ENCODE measurements around the gene SLC2A9.

Gene SLC2A9

DNA sequence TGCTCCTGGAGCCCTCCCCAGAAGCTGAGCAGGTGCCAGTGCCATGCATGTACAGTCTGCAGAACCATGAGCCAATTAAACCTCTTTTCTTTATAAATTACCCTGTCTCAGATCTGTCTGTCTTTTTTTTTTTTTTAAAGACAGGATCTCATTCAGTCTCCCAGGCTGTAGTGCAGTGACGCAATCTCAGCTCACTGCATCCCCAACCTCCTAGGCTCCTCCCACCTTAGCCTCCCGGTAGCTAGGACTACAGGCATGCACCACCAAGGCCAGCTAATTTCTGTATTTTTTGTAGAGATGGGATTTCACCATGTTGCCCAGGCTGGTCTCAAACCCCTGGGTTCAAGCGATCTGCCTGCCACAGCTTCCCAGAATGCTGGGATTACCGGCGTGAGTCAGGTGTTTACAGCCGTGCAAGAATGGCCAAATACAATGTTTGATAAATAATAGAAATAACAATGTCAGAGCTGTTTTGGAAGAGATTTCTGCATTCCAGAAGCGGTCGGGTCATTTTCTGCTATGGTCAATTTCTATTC is 68.8 kb downstream of the SLC2A9 start:
- no peak for DNase-seq

GRCh38 chr4:9949573-9949972 is 71.7 kb downstream of the SLC2A9 start:
- no peak for DNase-seq

DNA sequence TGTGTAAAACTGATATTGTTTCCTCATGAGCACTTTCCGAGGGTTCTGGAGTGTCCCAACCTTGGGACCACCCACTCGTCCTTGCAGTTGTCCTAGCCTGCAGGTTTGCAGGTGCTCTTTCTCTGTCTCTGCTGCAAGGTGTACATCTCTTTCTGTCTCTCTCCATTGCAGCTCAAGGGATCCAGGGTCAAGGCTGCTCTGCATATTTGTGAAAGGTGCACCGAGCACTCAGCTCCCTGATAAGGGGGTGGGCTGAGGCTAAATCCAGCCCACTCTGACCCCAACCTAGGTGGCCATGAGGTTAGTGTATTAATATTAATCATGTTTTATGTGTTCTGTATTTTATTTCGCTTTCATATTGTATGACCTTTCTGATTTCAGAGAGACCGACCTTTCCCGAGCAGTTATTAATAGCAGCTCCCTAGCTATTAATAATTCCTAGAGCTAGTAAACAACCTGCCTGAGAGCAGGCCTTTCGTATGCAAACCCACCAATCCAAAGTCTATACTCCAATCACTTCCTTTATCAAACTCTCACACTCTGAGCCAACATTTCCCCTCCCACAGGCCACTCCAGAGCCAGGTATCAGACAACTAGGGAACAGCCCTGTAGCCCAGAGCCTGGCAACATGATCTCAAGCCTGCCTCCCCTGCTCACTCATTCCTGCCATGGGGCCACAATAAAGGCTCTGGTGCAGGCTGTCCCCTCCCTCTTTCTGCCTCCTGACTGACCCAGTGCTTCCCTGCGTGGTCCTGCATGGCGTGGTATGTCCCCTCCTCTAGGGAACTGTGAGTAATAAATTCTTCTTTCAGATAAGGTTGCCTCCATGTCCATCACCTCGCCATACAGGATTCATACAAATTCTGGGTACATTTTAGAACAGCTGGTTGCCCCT is 73.9 kb downstream of the SLC2A9 start:
- DNase-seq = no peak

- DNase-seq = no peak
Measured at GRCh38 chr4:9946170-9946569, 75.1 kb downstream of the SLC2A9 start.

DNA sequence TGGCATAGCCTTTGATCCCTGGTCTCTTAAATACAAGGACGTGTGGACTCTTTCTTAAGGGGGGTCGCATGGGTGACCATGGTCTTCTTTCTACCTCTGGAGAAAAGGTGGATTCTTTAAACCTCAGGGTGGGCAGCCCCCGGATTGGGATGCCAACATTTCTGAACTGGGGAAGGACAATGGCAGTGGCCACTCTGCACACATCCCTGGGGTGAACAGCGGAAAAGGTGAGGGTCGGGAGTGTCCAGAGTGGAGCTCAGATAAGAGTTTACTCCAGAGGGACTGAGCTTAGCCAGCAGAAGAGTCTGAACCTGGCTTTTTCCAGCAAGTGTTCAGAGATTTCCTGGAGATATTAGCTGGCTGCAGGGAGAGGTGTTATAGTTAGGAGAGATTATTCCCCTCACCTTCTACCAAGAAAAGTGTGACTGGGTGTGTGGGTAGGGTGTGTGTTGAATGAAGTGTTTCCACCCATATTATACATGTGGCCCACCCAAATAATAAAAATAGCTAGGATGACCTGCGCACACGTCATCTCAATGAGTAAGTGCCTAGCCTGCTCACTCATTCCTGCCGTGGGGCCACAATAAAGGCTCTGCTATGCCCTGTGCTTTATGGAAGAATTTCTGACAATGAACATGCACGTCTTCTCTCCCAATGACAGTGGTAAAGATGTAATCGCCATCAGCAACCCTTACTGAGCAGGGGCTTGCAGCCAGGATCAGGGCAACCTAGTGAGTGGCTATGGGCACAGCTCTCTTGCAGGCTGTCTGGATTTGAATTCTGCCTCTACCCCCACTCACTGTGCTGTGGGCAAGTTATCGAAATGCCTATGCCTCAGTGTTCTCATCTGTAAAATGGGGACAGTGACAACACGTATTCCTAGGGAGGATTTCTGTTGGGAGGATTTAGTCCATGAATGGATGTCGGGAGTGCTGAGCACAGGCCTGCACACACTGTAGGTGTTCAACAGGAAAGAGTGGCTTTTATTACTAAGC is 76.6 kb downstream of the SLC2A9 start:
- no peak for DNase-seq

DNA sequence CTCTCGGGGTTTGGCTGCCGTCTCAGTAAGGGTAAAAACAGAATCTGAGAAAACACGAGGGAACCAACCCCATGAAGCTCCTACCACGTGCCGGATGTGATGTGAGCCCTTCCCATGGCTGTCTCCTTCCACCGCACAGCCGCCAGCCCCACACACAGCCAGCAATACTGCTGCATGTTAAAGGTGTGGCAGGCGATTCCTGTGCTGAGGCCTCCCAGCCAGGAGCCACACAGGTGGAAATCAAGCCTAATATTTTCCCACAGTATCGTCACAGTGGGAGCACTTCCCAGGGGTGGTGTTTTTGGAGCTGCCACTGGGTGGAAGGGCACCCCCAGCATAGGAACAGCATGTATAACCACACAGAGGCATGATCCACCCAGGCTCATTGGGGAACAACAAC is 77.5 kb downstream of the SLC2A9 start:
- DNase-seq = no peak

DNA sequence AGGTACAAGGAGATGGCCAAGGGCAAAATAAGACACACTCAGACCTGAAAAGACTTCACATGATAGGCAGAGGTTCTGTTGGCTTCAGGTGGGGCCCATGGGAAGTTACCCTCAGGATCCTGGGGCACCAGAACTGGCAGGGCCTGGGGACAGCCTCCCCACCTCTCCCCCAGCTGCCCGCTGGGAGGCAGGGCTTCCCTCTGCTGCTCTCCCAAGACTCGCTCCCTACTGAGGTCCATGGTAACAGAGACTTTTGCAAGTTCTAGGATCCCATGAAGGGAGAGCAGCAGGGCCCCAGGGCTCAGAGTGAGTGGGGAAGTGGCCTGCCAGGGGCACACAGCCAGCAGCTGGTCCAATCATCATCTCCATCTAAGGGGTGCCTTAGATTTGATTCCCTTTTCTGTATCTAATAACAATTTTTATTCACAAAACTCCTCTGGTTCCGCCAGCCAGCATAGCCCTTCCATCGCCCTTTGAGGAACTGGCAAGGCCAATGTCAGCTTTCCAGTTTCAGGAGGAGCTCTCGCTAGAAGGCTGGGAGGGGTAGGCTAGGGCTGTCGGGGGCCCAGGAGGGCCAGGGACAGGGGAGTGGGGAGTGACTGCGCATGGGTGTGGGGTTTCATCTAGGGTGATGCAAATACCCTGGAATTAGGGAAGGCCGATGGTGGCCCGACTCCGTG is 78.2 kb downstream of the SLC2A9 start:
- no peak for DNase-seq

DNA sequence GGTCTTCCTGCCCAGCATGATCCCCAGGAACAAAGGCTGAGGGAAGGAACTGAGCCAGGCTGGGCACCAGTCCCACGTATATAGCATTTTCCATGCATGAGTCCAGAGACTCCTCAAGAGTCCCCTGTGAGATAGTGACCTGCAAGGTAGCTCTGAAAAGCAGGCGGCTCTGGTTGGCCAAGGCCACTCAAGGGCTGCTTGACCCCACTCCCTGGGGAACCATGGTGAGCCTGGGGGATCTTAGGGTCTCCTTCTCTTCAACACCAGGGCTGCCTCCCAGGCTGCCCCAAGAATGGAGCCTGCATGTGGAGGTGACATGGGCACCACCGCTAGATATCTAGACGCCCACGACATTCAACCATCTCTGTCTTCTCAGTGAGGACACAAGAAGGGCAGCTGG is 79.2 kb downstream of the SLC2A9 start:
- no peak for DNase-seq

DNA sequence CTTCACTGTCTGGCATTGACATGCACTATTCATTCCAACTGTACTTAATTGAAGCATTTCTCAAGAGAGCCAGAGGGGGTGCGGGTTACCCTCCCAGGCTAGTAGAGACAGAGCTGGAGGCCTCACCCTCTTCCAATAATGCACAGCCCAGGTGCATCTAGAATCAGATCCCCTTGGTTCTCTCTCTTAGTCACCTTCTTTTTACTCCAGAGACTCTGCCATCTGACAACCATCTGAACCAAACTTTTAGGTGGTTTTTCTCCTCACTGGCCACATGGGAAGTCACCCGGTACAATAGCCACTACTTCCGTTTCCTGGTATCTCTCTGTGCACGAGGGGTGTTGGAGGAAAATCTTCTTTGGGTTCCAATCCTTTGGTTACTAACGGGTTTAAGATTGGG is 81.3 kb downstream of the SLC2A9 start:
- no peak for DNase-seq

- no peak for DNase-seq
Measured at GRCh38 chr4:9938933-9939332, 82.4 kb downstream of the SLC2A9 start.

DNA sequence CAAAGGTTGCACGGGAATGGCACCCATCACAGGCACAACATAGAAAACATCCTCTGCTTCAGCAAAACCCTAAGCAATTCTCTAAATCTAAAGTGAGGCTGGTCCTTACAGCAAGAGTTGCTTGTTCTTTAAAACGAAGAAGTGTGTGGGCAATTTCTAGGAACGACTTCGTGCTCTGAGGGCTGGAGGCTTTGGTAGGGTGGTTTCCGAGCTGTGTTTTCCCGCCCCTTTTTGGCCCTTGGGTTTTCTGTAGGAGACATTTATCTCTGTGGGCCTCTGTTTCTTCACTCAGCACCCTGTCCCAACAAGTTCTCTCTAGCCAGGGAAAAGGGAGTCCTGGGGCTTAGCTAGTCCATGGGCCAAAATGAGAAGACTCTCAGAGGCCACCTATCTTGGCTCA is 84.2 kb downstream of the SLC2A9 start:
- no peak for DNase-seq

GRCh38 chr4:9936129-9936644 is 85.1 kb downstream of the SLC2A9 start:
- DNase-seq = no peak

- DNase-seq = no peak
Measured at GRCh38 chr4:9933956-9934355, 87.3 kb downstream of the SLC2A9 start.

DNA sequence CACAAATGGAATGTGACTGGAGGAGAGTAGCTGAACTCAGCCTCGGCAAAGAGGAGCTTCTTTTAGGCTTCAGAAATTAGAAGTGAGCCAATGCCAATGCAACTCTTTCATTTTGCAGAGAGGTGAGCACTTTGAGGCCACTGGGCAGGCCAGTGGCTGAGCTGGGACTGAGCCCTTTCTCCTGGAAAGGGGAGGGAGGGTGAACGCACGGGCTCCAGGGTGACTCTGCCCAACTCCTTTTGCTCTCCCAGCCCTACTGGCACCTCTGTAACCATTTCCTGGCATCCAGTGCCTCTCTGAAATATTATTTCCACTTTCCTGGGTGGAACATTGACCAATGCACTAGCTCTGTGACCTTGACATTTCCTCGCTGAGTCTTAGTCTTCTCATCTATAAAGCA is 88.1 kb downstream of the SLC2A9 start:
- DNase-seq = no peak

DNA sequence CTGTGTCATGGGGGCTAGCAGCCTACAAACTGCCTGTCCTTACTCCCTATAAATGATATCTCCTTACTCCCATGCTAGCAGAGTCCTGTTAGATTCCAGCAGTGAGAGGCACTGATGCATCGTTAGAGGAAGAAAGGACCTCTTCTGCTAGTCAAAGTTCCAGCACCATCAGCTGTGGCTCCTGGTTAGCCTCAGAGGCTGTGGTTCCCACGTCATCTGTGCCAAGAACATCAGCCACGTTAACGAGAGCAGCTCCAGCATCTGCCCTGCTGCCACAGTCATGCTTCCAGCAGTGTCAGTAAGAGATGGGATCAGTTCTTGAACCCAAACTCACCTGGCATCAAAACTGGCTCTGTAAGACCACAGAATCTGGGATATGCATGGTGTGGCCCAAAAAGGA is 88.5 kb downstream of the SLC2A9 start:
- DNase-seq = no peak

DNA sequence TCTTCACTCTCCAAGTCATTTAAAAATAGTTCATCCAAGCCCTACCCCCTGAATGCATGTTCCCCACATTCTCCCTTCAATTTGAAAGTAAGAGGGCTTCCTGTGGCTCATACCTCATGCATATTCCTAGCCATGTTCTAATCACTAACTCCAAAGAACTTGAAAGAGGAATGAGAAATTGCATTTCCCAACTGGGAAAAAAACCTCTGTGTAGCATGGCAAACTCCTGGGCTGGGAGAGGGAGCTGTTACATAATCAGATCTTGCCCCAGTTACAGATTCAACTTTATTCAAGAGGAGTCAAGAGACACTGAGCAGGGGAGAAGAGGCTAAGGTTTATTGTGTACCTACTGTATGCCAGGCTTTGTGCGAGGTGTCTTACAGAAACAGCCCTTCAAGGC is 90.2 kb downstream of the SLC2A9 start:
- no peak for DNase-seq

GRCh38 chr4:9929111-9929510 is 92.2 kb downstream of the SLC2A9 start:
- no peak for DNase-seq

DNA sequence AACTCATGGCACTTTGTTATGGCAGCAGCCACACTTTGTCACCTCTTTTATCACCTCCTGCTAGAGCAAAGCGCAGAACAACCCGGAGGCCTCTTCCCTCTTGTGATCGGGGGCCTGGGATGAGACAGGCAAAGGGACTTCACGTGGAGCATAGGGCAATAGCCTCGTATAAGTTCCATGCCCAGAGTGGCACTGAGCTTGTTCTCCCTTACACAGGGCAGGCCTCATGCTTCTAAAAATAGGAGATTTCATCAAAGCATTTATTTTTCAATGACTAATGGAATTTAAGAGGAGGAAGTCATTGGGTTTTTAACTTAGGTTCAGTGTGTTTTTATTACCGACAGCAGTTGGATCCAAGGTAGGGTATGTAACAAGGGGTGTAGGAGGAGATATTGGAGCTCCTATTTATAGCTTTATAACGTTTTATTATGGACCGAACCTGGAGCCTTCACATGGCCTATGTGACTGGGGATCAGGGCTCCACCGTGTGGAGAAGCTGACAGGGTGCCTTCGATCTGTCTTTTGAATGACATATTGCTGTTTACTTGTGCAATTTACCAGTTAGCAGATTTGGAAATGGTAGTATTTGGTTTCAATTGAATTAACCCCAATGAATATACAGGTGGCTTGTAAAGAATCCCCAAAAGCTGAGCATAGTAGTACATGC is 93.8 kb downstream of the SLC2A9 start:
- DNase-seq = no peak

DNA sequence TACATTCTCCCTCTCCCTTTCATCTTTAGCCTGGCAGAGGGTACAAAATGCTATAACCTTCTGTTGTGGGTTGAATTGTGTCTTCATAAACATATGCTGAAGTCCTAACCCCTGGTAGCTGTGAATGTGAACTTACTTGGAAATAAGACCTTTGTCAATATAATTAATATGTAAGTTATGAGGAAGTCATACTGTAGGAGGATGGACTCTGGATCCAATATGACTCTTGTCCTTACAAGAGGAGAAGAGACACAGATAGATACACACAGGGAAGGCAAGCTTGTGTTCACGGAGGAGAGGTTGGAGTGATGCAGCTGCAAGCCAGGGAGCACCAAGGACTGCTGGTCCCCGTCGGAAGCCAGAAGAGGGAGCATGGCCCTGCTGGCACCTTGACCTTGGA is 94.7 kb downstream of the SLC2A9 start:
- no peak for DNase-seq

DNA sequence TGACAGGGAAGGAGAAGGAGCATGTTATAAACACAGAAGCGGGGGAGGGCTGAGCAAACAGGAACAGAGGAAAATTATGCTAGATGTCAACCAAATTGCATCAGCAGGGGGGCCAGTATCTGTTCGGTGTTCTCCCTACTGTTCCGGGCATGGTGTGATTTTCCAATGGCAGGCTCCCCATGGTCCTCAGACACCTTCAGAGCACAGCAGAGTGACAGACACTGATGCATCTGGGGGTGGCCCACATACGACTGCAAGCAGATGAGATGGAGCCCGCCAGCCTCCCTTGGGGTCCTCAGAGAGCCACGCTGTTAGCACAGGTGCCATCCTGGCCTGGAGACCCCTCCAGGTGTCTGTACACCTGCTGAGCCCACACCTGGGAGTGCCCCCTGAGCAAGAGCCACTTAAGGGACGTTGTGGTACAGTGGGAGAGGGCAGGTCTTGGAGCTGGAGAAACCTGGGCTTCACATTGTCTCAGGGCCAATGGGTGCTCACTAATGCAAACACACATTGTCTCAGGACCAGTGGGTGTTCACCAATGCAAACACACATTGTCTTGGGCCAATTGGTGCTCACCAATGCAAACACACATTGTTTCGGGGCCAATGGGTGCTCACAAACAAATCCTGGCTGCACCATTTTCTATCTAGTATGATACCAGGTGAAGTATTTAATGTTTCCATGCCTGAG is 95.4 kb downstream of the SLC2A9 start:
- DNase-seq = no peak

GRCh38 chr4:9924750-9925149 is 96.5 kb downstream of the SLC2A9 start:
- DNase-seq = no peak
